HepG2 (cell line): Measurements from ENCODE around the gene ACTR1B. TPM values are rescaled to one million over a fixed set of nuclear protein-coding genes. Genes with fewer than 3 reads are reported as not detected.

ENCODE experiments used
- ATAC-seq: fragments of 200-7000 bp; cut with Tn5 transposase; 3 replicates; pipeline ENCODE4 v1.9.1; 2020; ENCODE audit warnings: mild to moderate bottlenecking, moderate library complexity
- BruUV-seq: library from RNA; stranded (reverse); fragments of 400-500 nt; replicated peaks from 2 replicates; lab custom pipeline; 2021; lab: Mats Ljungman, UMichigan
- CTCF ChIA-PET: fragments of 300-600 bp; formaldehyde crosslinking; extraction: SDS; loops from one replicate; lab custom pipeline; 2021; ENCODE audit warnings: low total read pairs, inconsistent platforms, low intra/inter-chr PET ratio; lab: Yijun Ruan, JAX
- POLR2A ChIA-PET: fragments of 350-600 bp; sonication (Branson Sonifier 250); formaldehyde crosslinking; loops from one replicate; lab custom pipeline; 2020; ENCODE audit warnings: antibody characterized with exemption, inconsistent platforms; lab: Yijun Ruan, JAX
- DNase-seq: peaks from one replicate; pipeline ENCODE4 v3.0.0-alpha.2; 2015; ENCODE audit warnings: low spot score
- FAIRE-seq: peaks from 3 replicates; lab custom pipeline; 2011; peaks lifted over from hg19 to GRCh38; lab: Jason Lieb, UNC
- H2AFZ ChIP-seq: one replicate; pipeline ENCODE4 v1.6.1; 2011; ENCODE audit warnings: low read length, inconsistent platforms
- H3K27ac ChIP-seq: fragments of 300-600 bp; 3 replicates; pipeline ENCODE4 v1.8.0; 2011; ENCODE audit warnings: mixed run types, mild to moderate bottlenecking, mixed read lengths, low read length, inconsistent platforms; ENCODE audit not compliant: insufficient read depth; ENCODE audit errors: extremely low read length
- H3K27me3 ChIP-seq, 2 experiments: fragments of 200-600 bp in 1 of 2; 2 replicates in 1 of 2; 3 replicates in 1 of 2; pipeline versions ENCODE4 v1.6.0 to v1.8.0; 2011; ENCODE audit warnings: low read length in 2 of 2, mild to moderate bottlenecking in 2 of 2, moderate library complexity in 2 of 2, inconsistent platforms in 1 of 2; ENCODE audit not compliant: insufficient read depth in 2 of 2, control insufficient read depth in 1 of 2
- H3K36me3 ChIP-seq, 2 experiments: fragments of 200-600 bp in 1 of 2; replicated peaks in 1 of 2; 2 replicates in 1 of 2; 3 replicates in 1 of 2; pipeline versions ENCODE4 v1.5.1 to v1.8.0; 2011; ENCODE audit warnings: low read length in 2 of 2, inconsistent platforms in 1 of 2; ENCODE audit not compliant: insufficient read depth in 2 of 2, control insufficient read depth in 1 of 2
- H3K4me1 ChIP-seq: 2 replicates; pipeline ENCODE4 v1.5.1; 2012; ENCODE audit warnings: low read length, inconsistent platforms; ENCODE audit not compliant: insufficient read depth
- H3K4me2 ChIP-seq: 2 replicates; pipeline ENCODE4 v1.6.0; 2011; ENCODE audit warnings: low read depth, low read length, inconsistent platforms
- H3K4me3 ChIP-seq, 3 experiments: fragments of 200-600 bp in 1 of 3; sonication (generic), shearing (Covaris generic) in 1 of 3; replicated peaks in 1 of 3; 2 replicates each; pipeline ENCODE4 v1.5.1; 2011 to 2016; ENCODE audit warnings: low read length in 3 of 3, inconsistent platforms in 2 of 3, low read depth in 2 of 3, mild to moderate bottlenecking in 2 of 3, control low read depth in 1 of 3, mixed read lengths in 1 of 3; ENCODE audit not compliant: insufficient read depth in 1 of 3
- H3K79me2 ChIP-seq: one replicate; pipeline ENCODE4 v1.6.1; 2011; ENCODE audit warnings: low read length, inconsistent platforms; ENCODE audit not compliant: insufficient read depth
- H3K9ac ChIP-seq: 2 replicates; pipeline ENCODE4 v1.6.0; 2011; ENCODE audit warnings: mild to moderate bottlenecking, low read depth, low read length, inconsistent platforms; ENCODE audit not compliant: insufficient read depth
- H3K9me3 ChIP-seq: 2 replicates; pipeline ENCODE4 v1.5.1; 2012; ENCODE audit warnings: mild to moderate bottlenecking, low read length
- H4K20me1 ChIP-seq: 2 replicates; pipeline ENCODE4 v1.6.0; 2011; ENCODE audit warnings: inconsistent platforms, mild to moderate bottlenecking, low read length, moderate library complexity; ENCODE audit not compliant: insufficient read depth
- ATF7 ChIP-seq, 2 experiments: fragments of 450-650 bp in 1 of 2; sonication (generic) in 1 of 2; formaldehyde crosslinking in 1 of 2; IDR thresholded peaks; 2 replicates each; pipeline versions ENCODE4 v1.4.0 to v1.6.1; 2016 to 2020; ENCODE audit warnings: antibody characterized with exemption in 1 of 2, mild to moderate bottlenecking in 1 of 2, missing genetic modification reagents in 1 of 2
- BCL6 ChIP-seq: IDR thresholded peaks from 2 replicates; pipeline ENCODE4 v1.6.1; 2016; ENCODE audit warnings: missing genetic modification reagents, missing compliant biosample characterization
- CTCF ChIP-seq: sonication (generic); formaldehyde crosslinking; IDR thresholded peaks from 2 replicates; pipeline ENCODE4 v1.5.0; 2020; ENCODE audit warnings: mild to moderate bottlenecking, missing genetic modification reagents, moderate library complexity
- FOXA3 ChIP-seq: IDR thresholded peaks from 2 replicates; pipeline ENCODE4 v1.6.1; 2016; ENCODE audit warnings: missing genetic modification reagents, missing compliant biosample characterization
- FOXO1 ChIP-seq: sonication (generic); formaldehyde crosslinking; IDR thresholded peaks from 2 replicates; pipeline ENCODE4 v1.4.0; 2020; ENCODE audit warnings: missing genetic modification reagents
- GABPA ChIP-seq, 2 experiments: IDR thresholded peaks; 2 replicates each; pipeline ENCODE4 v1.6.1; 2011 to 2016; ENCODE audit warnings: low read depth in 2 of 2, low read length in 1 of 2, missing biosample characterization in 1 of 2, missing genetic modification characterization in 1 of 2
- NCOA1 ChIP-seq: sonication (generic); formaldehyde crosslinking; IDR thresholded peaks from 2 replicates; pipeline ENCODE4 v1.9.0; 2021; ENCODE audit warnings: missing genetic modification reagents
- NR0B2 ChIP-seq: sonication (generic); formaldehyde crosslinking; IDR thresholded peaks from 2 replicates; pipeline ENCODE4 v1.4.0; 2020; ENCODE audit warnings: mild to moderate bottlenecking, missing genetic modification reagents
- PITX1 ChIP-seq: sonication (generic); formaldehyde crosslinking; IDR thresholded peaks from 2 replicates; pipeline ENCODE4 v1.5.1; 2020; ENCODE audit warnings: mild to moderate bottlenecking, missing genetic modification reagents
- THYN1 ChIP-seq: sonication (generic); formaldehyde crosslinking; IDR thresholded peaks from 2 replicates; pipeline ENCODE4 v1.8.1; 2023; ENCODE audit warnings: low read depth, mild to moderate bottlenecking, moderate library complexity, missing genetic modification reagents, borderline replicate concordance
- TRIM24 ChIP-seq: sonication (generic); formaldehyde crosslinking; IDR thresholded peaks from 2 replicates; pipeline ENCODE4 v1.8.0; 2022; ENCODE audit warnings: mild to moderate bottlenecking, missing genetic modification reagents
- YY1 ChIP-seq: IDR thresholded peaks from 2 replicates; pipeline ENCODE4 v1.6.1; 2011; ENCODE audit warnings: low read length, low read depth, moderate library complexity, mild to moderate bottlenecking; ENCODE audit not compliant: insufficient read depth, insufficient replicate concordance
- ZNF432 ChIP-seq: sonication (generic); formaldehyde crosslinking; IDR thresholded peaks from 2 replicates; pipeline ENCODE4 v1.5.0; 2020; ENCODE audit warnings: missing genetic modification reagents, mild to moderate bottlenecking, borderline replicate concordance
- WGBS: methylation state at CpG from one replicate; pipeline ENCODE4 v1.1.6; 2017; ENCODE audit warnings: low lambda C conversion rate; 5-methylcytosine and 5-hydroxymethylcytosine counted together
- in situ Hi-C: cut with HindIII; loops from 2 replicates; pipeline ENCODE4 v1.10.0; 2017; ENCODE audit warnings: low pct_unique_long_range_greater_than_20kb; ENCODE audit not compliant: extremely low pct_ligation_motif_present
- intact Hi-C: fragments of 100-400 bp; cut with micrococcal nuclease; formaldehyde crosslinking; loops from one replicate; pipeline ENCODE4 v1.10.0; 2022; ENCODE audit not compliant: unreplicated experiment
- polyA plus RNA-seq, 8 experiments: library from polyadenylated mRNA; depleted of rRNA in 3 of 8; stranded (reverse) in 7 of 8; unstranded in 1 of 8; fragments of >200 nt; fragmentation: Illumina TruSeq in 4 of 8; extraction: Trizol in 4 of 8; gene quantifications; 2 replicates each; pipeline versions ENCODE4 v1.2.1 to v1.2.3, GENCODE V29; 2011 to 2016; ENCODE audit warnings: low read depth in 4 of 8, missing spikeins in 1 of 8, mixed read lengths in 1 of 8; ENCODE audit not compliant: insufficient read depth in 1 of 8
- total RNA-seq, 5 experiments: library from RNA; depleted of rRNA; stranded (reverse); fragments of >200 nt; fragmentation: Illumina TruSeq; extraction: Trizol; gene quantifications; 2 replicates each; pipeline ENCODE4 v1.2.3, GENCODE V29; 2016; ENCODE audit warnings: low read depth in 1 of 5
- TF ChIP-seq, protein P1 (sequence below): sonication (generic); formaldehyde crosslinking; conservative IDR thresholded peaks from 2 replicates; pipeline ENCODE4 v1.4.0; 2020; ENCODE audit warnings: mild to moderate bottlenecking, missing genetic modification reagents, moderate library complexity

ACTR1B gene
- total and polyA plus RNA-seq, 2 of the 13 experiments (the other 11 are each of a cell fraction or from before 2014, with no cell fraction given) = 61.7 to 76.7 TPM

GRCh38 chr2:97698530-97698929 lies 34.7 kb upstream of the ACTR1B start (continued):
- no peak for TF ChIP-seq ATF7 (IDR thresholded peaks at IDR 0.05)
- TF ChIP-seq ATF7 (CRISPR knock-in tag; IDR thresholded peaks at IDR 0.05) = no peak
- TF ChIP-seq NR0B2 (CRISPR knock-in tag) = no peak
- no peak for TF ChIP-seq TRIM24 (CRISPR knock-in tag)
- TF ChIP-seq THYN1 (CRISPR knock-in tag) = no peak
- no peak for TF ChIP-seq NCOA1 (CRISPR knock-in tag)
- TF ChIP-seq PITX1 = no peak

DNA sequence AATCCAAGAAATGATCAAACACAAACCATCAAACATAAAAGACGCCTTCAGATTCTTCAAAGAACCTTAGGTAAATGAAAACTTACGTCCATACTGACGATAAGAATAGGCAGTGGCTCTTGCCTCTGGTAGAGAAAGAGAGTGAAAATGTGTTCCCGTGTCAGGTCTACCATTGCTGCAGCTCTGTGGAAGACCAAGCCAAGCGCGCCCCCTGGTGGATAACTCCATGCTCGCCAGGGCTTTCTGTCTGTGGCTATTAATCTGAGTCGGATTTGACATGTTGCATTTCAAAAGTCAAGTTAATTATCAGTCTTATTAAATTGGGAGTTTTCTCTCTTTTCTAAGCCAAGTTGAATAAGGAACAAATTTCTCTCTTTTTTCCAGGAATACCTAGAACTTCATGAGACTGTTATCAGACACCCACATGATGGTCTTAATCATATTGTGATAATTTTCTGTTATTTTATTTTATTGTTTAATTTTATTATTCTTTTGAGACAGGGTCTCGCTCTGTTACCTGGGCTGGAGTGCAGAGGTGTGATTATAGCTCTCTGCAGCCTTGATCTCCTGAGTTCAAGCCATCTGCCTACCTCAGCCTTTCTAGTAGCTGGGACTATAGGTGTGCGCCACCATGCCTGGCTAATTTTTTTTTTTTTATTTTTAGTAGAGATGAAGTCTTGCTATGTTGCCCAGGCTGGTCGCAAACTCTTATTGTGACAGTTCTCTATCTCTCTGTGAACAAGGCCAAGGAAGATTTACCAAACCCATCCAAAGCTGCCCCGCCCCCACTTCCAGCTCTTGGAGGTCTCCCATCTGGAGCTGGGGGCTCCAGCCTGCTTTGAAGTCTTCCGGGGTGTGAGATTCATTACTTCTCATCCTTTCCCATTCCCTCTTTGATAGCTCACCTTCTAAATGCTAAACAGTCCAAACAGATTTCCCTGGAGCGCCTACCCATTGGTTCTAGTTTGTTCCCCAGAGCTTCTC lies 33.7 kb upstream of the ACTR1B start:
- in situ Hi-C loops = no loop called here
- FAIRE-seq = peak; percentile 57
- no peak overlapping the region for H2AFZ ChIP-seq
- peak; percentile 70 for TF ChIP-seq YY1
- no peak for TF ChIP-seq FOXO1 (CRISPR knock-in tag)
- peak; percentile 43; the same call in 1 of the 2 replicates for TF ChIP-seq FOXA3 (CRISPR knock-in tag)
- TF ChIP-seq, protein P1, sequence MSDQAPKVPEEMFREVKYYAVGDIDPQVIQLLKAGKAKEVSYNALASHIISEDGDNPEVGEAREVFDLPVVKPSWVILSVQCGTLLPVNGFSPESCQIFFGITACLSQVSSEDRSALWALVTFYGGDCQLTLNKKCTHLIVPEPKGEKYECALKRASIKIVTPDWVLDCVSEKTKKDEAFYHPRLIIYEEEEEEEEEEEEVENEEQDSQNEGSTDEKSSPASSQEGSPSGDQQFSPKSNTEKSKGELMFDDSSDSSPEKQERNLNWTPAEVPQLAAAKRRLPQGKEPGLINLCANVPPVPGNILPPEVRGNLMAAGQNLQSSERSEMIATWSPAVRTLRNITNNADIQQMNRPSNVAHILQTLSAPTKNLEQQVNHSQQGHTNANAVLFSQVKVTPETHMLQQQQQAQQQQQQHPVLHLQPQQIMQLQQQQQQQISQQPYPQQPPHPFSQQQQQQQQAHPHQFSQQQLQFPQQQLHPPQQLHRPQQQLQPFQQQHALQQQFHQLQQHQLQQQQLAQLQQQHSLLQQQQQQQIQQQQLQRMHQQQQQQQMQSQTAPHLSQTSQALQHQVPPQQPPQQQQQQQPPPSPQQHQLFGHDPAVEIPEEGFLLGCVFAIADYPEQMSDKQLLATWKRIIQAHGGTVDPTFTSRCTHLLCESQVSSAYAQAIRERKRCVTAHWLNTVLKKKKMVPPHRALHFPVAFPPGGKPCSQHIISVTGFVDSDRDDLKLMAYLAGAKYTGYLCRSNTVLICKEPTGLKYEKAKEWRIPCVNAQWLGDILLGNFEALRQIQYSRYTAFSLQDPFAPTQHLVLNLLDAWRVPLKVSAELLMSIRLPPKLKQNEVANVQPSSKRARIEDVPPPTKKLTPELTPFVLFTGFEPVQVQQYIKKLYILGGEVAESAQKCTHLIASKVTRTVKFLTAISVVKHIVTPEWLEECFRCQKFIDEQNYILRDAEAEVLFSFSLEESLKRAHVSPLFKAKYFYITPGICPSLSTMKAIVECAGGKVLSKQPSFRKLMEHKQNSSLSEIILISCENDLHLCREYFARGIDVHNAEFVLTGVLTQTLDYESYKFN = 0 out of 2 replicates have a peak, but pooled peaks have one; percentile 12
- peak; percentile 96 for TF ChIP-seq CTCF (CRISPR knock-in tag)
- TF ChIP-seq GABPA (IDR thresholded peaks at IDR 0.05; ENCODE audit: low read depth, low read length) = no peak
- TF ChIP-seq GABPA (CRISPR knock-in tag; IDR thresholded peaks at IDR 0.05; ENCODE audit: low read depth) = peak; percentile 25; the same call in 1 of the 2 replicates
- no peak for TF ChIP-seq ZNF432 (CRISPR knock-in tag)
- TF ChIP-seq BCL6 (CRISPR knock-in tag) = 0 out of 2 replicates have a peak, but pooled peaks have one; percentile 18

More for the DNA sequence above, 33.7 kb upstream of the ACTR1B start:
- no peaks in the 10 kb centered on the region for H3K27me3 ChIP-seq
- CTCF ChIA-PET = interaction anchor here (0.7 to 6.4 kb wide), 5 partner anchors 33 to 106 kb away, joined by 3 to 267 read pairs (median 4); partner anchors contain the start of gene ACTR1B
- no peak overlapping the region for H3K9ac ChIP-seq
- H4K20me1 ChIP-seq = no peaks in the 10 kb centered on the region
- WGBS = 21% methylated on average over 14 of the region's 14 CpGs
- H3K9me3 ChIP-seq = no peaks in the 10 kb centered on the region
- no peaks in the 10 kb centered on the region for H3K36me3 ChIP-seq
- H3K4me3 ChIP-seq = no peak overlapping the region
- peak; percentile 75 for DNase-seq
- H3K4me2 ChIP-seq = peak overlapping the region; percentile 30; the same call in 1 of the 2 replicates
- H3K4me1 ChIP-seq = peaks cover 13% of the 10 kb centered on the region; the same call in 1 of the 2 replicates
- peak; percentile 86 for ATAC-seq
- intact Hi-C loops = loop anchor here (1.0 kb wide), 2 partner anchors 47 to 107 kb away; no protein-coding TSS in a partner anchor
- POLR2A ChIA-PET = interaction anchor here (1.0 to 3.3 kb wide), 3 partner anchors 33 to 1629 kb away, joined by 3 to 13 read pairs (median 6); partner anchors contain the start of gene ACTR1B
- H3K27ac ChIP-seq = no peak overlapping the region
- no TSS peak for BruUV-seq
- no peaks in the 10 kb centered on the region for H3K79me2 ChIP-seq
